HG02571 (cell line): ENCODE data around the gene SERPINA12.

Source experiments
- ATAC-seq: cut with Tn5 transposase; IDR thresholded peaks from one replicate; pipeline ENCODE4 v1.9.1; 2021; ENCODE audit warnings: mild to moderate bottlenecking, moderate library complexity; ENCODE audit not compliant: unreplicated experiment

The SERPINA12 gene

GRCh38 chr14:94441531-94442205, 67.6 kb downstream of the SERPINA12 start:
- ATAC-seq: no peak

- no peak for ATAC-seq
These were observed 68.1 kb downstream of the SERPINA12 start for GRCh38 chr14:94441130-94441529.

GRCh38 chr14:94439453-94440057, 69.7 kb downstream of the SERPINA12 start:
- ATAC-seq: no peak
